OCI-LY1 (cell line): ENCODE data around the gene MRFAP1.

Experiments
- H2AFZ ChIP-seq: fragments of 200-600 bp; sonication (generic), shearing (Covaris generic); 2 replicates; pipeline ENCODE4 v1.6.0; 2014; ENCODE audit warnings: antibody characterized with exemption, mild to moderate bottlenecking, low read length
- H3F3A ChIP-seq: fragments of 200-600 bp; sonication (generic), shearing (Covaris generic); 2 replicates; pipeline ENCODE4 v1.6.0; 2014; ENCODE audit warnings: mild to moderate bottlenecking, antibody characterized with exemption, low read length, moderate library complexity; ENCODE audit not compliant: insufficient read depth
- H3K27ac ChIP-seq: fragments of 200-600 bp; sonication (generic); 2 replicates; pipeline ENCODE4 v1.5.1; 2014; ENCODE audit warnings: low read length, mixed run types, mild to moderate bottlenecking, low read depth; ENCODE audit not compliant: poor library complexity, severe bottlenecking
- H3K27me3 ChIP-seq: fragments of 200-600 bp; sonication (generic); 2 replicates; pipeline ENCODE4 v1.6.0; 2014; ENCODE audit warnings: antibody characterized with exemption, mild to moderate bottlenecking, low read length, moderate library complexity; ENCODE audit not compliant: insufficient read depth
- H3K36me3 ChIP-seq: fragments of 200-600 bp; sonication (generic); 2 replicates; pipeline ENCODE4 v1.6.1; 2014; ENCODE audit warnings: mild to moderate bottlenecking, antibody characterized with exemption, low read length, moderate library complexity, mixed read lengths; ENCODE audit not compliant: insufficient read depth
- H3K4me1 ChIP-seq: fragments of 200-600 bp; sonication (generic); 2 replicates; pipeline ENCODE4 v1.5.1; 2014; ENCODE audit warnings: mild to moderate bottlenecking, low read length, moderate library complexity; ENCODE audit not compliant: insufficient read depth, severe bottlenecking
- H3K4me2 ChIP-seq: fragments of 200-600 bp; sonication (generic), shearing (Covaris generic); 2 replicates; pipeline ENCODE4 v1.6.1; 2014; ENCODE audit warnings: low read length
- H3K4me3 ChIP-seq: fragments of 200-600 bp; sonication (generic); 2 replicates; pipeline ENCODE4 v1.5.1; 2014; ENCODE audit warnings: low read length, low read depth, mild to moderate bottlenecking, mixed read lengths; ENCODE audit not compliant: poor library complexity, severe bottlenecking
- H3K79me2 ChIP-seq: fragments of 200-600 bp; shearing (Covaris generic); 2 replicates; pipeline ENCODE4 v1.6.1; 2016; ENCODE audit warnings: mixed run types, low read length, mixed read lengths; ENCODE audit not compliant: insufficient read depth
- H3K9ac ChIP-seq: fragments of 200-600 bp; sonication (generic), shearing (Covaris generic); 2 replicates; pipeline ENCODE4 v1.6.1; 2014; ENCODE audit warnings: mild to moderate bottlenecking, low read length, mixed read lengths
- H3K9me2 ChIP-seq: fragments of 200-600 bp; sonication (generic), shearing (Covaris generic); 2 replicates; pipeline ENCODE4 v1.6.1; 2014; ENCODE audit warnings: low read depth, mild to moderate bottlenecking, low read length, mixed read lengths
- H3K9me3 ChIP-seq: fragments of 200-600 bp; shearing (Covaris generic); 2 replicates; pipeline ENCODE4 v1.6.1; 2014; ENCODE audit warnings: low read length, mixed read lengths
- H4K20me1 ChIP-seq: fragments of 200-600 bp; sonication (generic), shearing (Covaris generic); 2 replicates; pipeline ENCODE4 v1.6.0; 2016; ENCODE audit warnings: mild to moderate bottlenecking, low read length; ENCODE audit not compliant: insufficient read depth
- CTCF ChIP-seq: fragments of 200-600 bp; sonication (generic), shearing (Covaris generic); IDR thresholded peaks from 2 replicates; pipeline ENCODE4 v1.5.1; 2017; ENCODE audit warnings: mild to moderate bottlenecking, antibody characterized with exemption, low read length, moderate library complexity, mixed read lengths
- EZH2 ChIP-seq: fragments of 200-600 bp; sonication (generic), shearing (Covaris generic); IDR thresholded peaks from 2 replicates; pipeline ENCODE4 v1.8.0; 2017; ENCODE audit warnings: borderline replicate concordance, mixed run types, mild to moderate bottlenecking, antibody characterized with exemption, low read length, moderate library complexity, mixed read lengths

Gene MRFAP1

DNA sequence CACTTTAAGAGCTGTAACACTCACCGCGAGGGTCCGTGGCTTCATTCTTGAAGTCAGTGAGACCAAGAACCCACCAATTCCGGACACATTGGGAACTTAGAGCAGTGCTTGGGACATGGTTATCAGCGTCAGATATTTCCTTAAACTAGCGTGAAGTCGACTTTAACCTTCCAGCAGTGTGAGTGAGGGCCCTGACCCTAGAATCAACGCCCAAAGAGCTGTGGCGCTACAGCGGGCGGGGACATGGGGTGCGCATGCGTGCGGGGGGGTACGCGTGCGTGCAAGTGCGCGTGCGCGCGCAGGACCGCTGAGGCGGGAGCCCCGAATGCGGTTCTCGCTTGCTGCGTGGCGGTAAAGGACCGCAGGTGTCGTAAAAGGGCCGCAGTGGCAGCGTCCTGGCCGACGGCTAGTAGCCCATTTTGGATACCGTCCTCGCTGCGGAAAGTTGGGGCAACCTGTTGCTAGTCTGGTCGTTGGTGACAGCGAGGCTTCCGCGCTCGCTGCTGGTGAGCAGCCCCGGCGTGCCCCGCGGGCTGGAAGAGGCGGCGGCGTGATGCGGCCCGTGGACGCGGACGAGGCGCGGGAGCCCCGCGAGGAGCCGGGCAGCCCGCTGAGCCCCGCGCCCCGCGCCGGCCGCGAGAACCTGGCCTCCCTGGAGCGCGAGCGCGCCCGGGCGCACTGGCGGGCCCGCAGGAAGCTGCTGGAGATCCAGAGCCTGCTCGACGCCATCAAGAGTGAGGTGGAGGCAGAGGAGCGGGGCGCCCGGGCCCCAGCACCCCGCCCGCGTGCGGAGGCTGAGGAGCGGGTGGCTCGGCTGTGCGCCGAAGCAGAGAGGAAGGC lies 33.4 kb downstream of the MRFAP1 start:
- Histone ChIP-seq H3K9ac (peak overlapping the region; percentile 60), H4K20me1 (no peaks in the 10 kb centered on the region), H3K79me2 (peaks cover 11% of the 10 kb centered on the region)

DNA sequence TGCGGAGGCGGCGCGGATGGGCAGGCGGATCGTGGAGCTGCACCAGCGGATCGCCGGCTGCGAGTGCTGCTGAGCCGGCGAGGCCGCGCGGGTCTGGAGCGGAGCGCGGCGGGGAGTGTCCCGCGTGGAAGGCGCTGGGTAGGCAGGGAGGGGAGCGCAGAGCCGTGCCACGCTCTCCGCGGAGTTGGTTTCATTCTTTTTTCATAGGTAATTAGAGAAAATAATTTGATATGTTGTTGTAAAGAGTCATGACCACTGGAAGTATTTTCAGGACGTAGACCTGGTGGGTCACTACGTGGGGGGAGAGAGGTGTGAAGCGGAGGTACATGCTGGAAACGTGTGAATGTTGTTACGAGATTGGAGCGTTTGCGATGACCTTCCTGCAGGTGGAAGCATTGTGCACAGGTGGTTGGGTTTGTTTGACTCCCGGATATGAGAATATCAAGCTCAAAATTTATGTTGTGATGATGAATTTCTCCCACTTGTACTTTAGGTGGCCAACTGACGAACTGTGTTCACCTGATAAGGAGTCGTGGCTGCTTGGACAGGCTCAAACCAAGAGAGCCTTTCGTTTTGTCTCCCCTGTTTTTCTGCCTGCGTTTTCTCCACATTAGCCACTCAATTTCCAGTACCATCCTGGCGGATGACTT lies 34.1 kb downstream of the MRFAP1 start:
- TF ChIP-seq CTCF (peak; percentile 35; the same call in 1 of the 2 replicates), EZH2 (no peak)
- peaks cover 17% of the 10 kb centered on the region for H3K36me3 ChIP-seq
- H3K9me2 ChIP-seq, result no peaks in the 10 kb centered on the region
- H2AFZ ChIP-seq, result no peak overlapping the region
- H4K20me1 ChIP-seq, result no peaks in the 10 kb centered on the region
- H3K79me2 ChIP-seq, result peaks cover 11% of the 10 kb centered on the region
- peaks cover 31% of the 10 kb centered on the region for H3K4me1 ChIP-seq
- H3F3A ChIP-seq, result no peaks in the 10 kb centered on the region
- H3K9me3 ChIP-seq, result no peaks in the 10 kb centered on the region
- peak overlapping the region; percentile 65 for H3K4me3 ChIP-seq
- H3K27me3 ChIP-seq, result no peaks in the 10 kb centered on the region
- H3K4me2 ChIP-seq, result peak overlapping the region; percentile 83
- no peak overlapping the region for H3K27ac ChIP-seq
- peak overlapping the region; percentile 60 for H3K9ac ChIP-seq

More for the DNA sequence above, 33.4 kb downstream of the MRFAP1 start:
- no peaks in the 10 kb centered on the region for H3K9me3 ChIP-seq
- H3K27ac ChIP-seq, result peak overlapping the region; percentile 86
- H3K4me3 ChIP-seq, result peak overlapping the region; percentile 65
- peaks cover 17% of the 10 kb centered on the region for H3K36me3 ChIP-seq
- H3K4me1 ChIP-seq, result peaks cover 31% of the 10 kb centered on the region
- no peaks in the 10 kb centered on the region for H3K27me3 ChIP-seq
- no peaks in the 10 kb centered on the region for H3K9me2 ChIP-seq
- no peak overlapping the region for H2AFZ ChIP-seq
- no peaks in the 10 kb centered on the region for H3F3A ChIP-seq
- TF ChIP-seq EZH2 (no peak), CTCF (no peak)
- peak overlapping the region; percentile 83 for H3K4me2 ChIP-seq

DNA sequence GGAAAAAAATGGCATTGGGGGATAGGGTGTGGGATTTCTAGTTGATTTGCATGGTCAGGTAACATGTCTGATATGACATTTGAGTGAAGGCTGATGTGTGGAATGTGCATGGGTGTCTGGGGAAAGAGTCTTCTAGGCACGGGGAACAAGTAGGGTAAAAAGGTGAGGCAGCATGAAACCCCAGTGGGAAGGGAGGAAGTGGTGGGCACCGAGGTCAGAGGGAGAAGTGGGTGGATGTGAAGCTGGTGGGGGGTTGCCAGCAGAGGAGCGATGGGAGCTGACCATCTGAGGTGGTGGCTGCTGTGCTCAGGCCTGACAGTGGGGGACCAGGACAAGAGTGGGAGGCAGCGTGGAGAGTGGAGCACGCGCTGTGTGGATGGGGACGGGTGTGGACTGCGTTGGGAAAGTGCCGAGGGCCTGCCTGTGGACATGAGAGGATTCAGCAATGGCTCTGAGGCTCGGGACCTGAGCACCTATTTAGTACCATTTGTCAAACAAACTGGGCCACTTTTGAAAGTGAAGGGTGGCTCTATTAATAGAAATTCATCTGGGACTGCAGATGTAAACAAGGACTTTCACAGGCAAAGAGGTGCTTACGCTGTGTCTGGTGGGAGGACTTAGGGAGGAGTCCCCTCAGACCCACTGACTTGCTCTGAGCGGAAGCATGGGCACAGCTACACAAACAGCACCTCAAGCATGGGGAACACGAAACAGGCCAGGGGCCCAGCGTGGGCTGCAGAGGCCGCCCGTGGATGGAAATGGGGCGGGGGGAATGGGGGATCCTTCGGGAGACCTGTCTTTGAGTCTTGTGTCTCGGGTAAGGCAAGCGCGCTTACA lies 36.5 kb downstream of the MRFAP1 start:
- peaks cover 31% of the 10 kb centered on the region for H3K4me1 ChIP-seq
- no peaks in the 10 kb centered on the region for H3F3A ChIP-seq
- H3K27ac ChIP-seq, result no peak overlapping the region
- H4K20me1 ChIP-seq, result no peaks in the 10 kb centered on the region
- H3K36me3 ChIP-seq, result peaks cover 17% of the 10 kb centered on the region
- no peaks in the 10 kb centered on the region for H3K9me2 ChIP-seq
- H3K4me2 ChIP-seq, result peak overlapping the region; percentile 83
- H3K27me3 ChIP-seq, result no peaks in the 10 kb centered on the region
- no peak overlapping the region for H2AFZ ChIP-seq
- peaks cover 11% of the 10 kb centered on the region for H3K79me2 ChIP-seq
- H3K9ac ChIP-seq, result no peak overlapping the region
- TF ChIP-seq EZH2 (no peak), CTCF (no peak)
- H3K9me3 ChIP-seq, result no peaks in the 10 kb centered on the region
- H3K4me3 ChIP-seq, result peak overlapping the region; percentile 25
